GM12865 (cell line): ENCODE measurements around the gene CHRD.
"Not testable (repeated sequence)": the region's sequence is repeated elsewhere in the genome, so short reads cannot be mapped to it uniquely, and the experiment has no call there.

ENCODE experiments used
- DNase-seq: peaks from one replicate; pipeline ENCODE4 v3.0.0; 2010; ENCODE audit warnings: low read depth
- H3K4me3 ChIP-seq: 2 replicates; pipeline ENCODE4 v1.5.1; 2011; ENCODE audit warnings: mild to moderate bottlenecking, low read depth, low read length, control low read depth
- TF ChIP-seq, protein P1 (sequence below): IDR thresholded peaks from 2 replicates; pipeline ENCODE4 v1.5.1; 2011; ENCODE audit warnings: low read length, control low read depth, low read depth, inconsistent platforms; ENCODE audit not compliant: insufficient read depth; ENCODE audit errors: missing control alignments

The CHRD gene

GRCh38 chr3:184428561-184429175 lies 48.8 kb downstream of the CHRD start:
- no peak for DNase-seq
- TF ChIP-seq, protein P1, sequence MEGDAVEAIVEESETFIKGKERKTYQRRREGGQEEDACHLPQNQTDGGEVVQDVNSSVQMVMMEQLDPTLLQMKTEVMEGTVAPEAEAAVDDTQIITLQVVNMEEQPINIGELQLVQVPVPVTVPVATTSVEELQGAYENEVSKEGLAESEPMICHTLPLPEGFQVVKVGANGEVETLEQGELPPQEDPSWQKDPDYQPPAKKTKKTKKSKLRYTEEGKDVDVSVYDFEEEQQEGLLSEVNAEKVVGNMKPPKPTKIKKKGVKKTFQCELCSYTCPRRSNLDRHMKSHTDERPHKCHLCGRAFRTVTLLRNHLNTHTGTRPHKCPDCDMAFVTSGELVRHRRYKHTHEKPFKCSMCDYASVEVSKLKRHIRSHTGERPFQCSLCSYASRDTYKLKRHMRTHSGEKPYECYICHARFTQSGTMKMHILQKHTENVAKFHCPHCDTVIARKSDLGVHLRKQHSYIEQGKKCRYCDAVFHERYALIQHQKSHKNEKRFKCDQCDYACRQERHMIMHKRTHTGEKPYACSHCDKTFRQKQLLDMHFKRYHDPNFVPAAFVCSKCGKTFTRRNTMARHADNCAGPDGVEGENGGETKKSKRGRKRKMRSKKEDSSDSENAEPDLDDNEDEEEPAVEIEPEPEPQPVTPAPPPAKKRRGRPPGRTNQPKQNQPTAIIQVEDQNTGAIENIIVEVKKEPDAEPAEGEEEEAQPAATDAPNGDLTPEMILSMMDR: no peak
- no peak overlapping the region for H3K4me3 ChIP-seq

DNA sequence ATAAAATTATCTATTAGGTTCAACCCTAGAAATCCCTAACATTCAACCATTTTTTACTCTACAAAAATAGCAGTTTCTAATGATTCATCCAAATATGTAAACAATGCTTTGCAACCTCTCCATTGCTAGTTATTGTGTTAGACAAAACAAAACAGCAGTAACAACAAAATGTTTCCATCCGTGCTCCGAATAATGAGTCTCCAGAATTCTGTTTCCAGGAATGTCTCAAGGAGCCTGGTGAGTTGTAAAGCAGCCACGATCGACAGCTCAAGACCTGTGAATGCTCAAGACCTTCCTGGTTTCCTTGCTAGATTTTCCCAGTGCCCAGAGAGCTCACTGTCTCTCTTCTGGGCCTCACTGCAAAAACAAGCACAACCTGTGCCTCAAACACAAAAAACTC lies 49.9 kb downstream of the CHRD start:
- H3K4me3 ChIP-seq: no peak overlapping the region
- TF ChIP-seq, protein P1: no peak
- no peak for DNase-seq

- no peak for DNase-seq
- no peak overlapping the region for H3K4me3 ChIP-seq
- TF ChIP-seq, protein P1: no peak
These were observed 51.1 kb downstream of the CHRD start for GRCh38 chr3:184430940-184431339.

GRCh38 chr3:184433178-184433577 lies 53.3 kb downstream of the CHRD start:
- not testable (repeated sequence) for H3K4me3 ChIP-seq, DNase-seq

GRCh38 chr3:184439096-184439495 lies 59.2 kb downstream of the CHRD start:
- TF ChIP-seq, protein P1: no peak
- DNase-seq: no peak
- no peak overlapping the region for H3K4me3 ChIP-seq
